ENCODE data around the gene LRP2BP.

Gene LRP2BP

GRCh38 chr4:185396724-185397385, 1.1 kb upstream of the LRP2BP start, which contains the start of gene ANKRD37:
Gene ANKRD37, plus strand, starts transcription at chr4:185396841. Its CDS starts 83 bp downstream, at chr4:185396924.
- peak; percentile 65 for DNase-seq (ENCODE audit: low read depth)

GRCh38 chr4:185395956-185396723, 416 bp upstream of the LRP2BP start:
- peak; percentile 99 for DNase-seq (ENCODE audit: low read depth)
- TF ChIP-seq CTCF (IDR thresholded peaks at IDR 0.05; ENCODE audit: insufficient read depth, low read depth, low read length, missing control alignments): no peak
- H3K4me3 ChIP-seq (ENCODE audit: low read length): peak overlapping the region; percentile 65

More at GRCh38 chr4:185396724-185397385, 1.1 kb upstream of the LRP2BP start, which contains the start of gene ANKRD37:
- TF ChIP-seq CTCF (IDR thresholded peaks at IDR 0.05; ENCODE audit: insufficient read depth, low read depth, low read length, missing control alignments): no peak
- H3K4me3 ChIP-seq (ENCODE audit: low read length): peak within 1 kb of the TSS; percentile 65

- no peak for TF ChIP-seq CTCF (IDR thresholded peaks at IDR 0.05; ENCODE audit: insufficient read depth, low read depth, low read length, missing control alignments)
- no peak for DNase-seq (ENCODE audit: low read depth)
- peak overlapping the region; percentile 62 for H3K4me3 ChIP-seq (ENCODE audit: low read length)
These were observed 1.0 kb downstream of the LRP2BP start for GRCh38 chr4:185394568-185395237.

GRCh38 chr4:185392156-185392555, 3.6 kb downstream of the LRP2BP start:
- H3K4me3 ChIP-seq (ENCODE audit: low read length): no peak overlapping the region
- TF ChIP-seq CTCF (IDR thresholded peaks at IDR 0.05; ENCODE audit: insufficient read depth, low read depth, low read length, missing control alignments): no peak
- no peak for DNase-seq (ENCODE audit: low read depth)

- H3K4me3 ChIP-seq (ENCODE audit: low read length): no peak overlapping the region
- DNase-seq (ENCODE audit: low read depth): no peak
- no peak for TF ChIP-seq CTCF (IDR thresholded peaks at IDR 0.05; ENCODE audit: insufficient read depth, low read depth, low read length, missing control alignments)
These were observed 4.8 kb downstream of the LRP2BP start for GRCh38 chr4:185390941-185391340.

GRCh38 chr4:185387957-185388356, 7.8 kb downstream of the LRP2BP start:
- no peak overlapping the region for H3K4me3 ChIP-seq (ENCODE audit: low read length)
- DNase-seq (ENCODE audit: low read depth): no peak
- TF ChIP-seq CTCF (IDR thresholded peaks at IDR 0.05; ENCODE audit: insufficient read depth, low read depth, low read length, missing control alignments): no peak

All from epithelial cell of esophagus (primary cell).